GM21390 (cell line): ENCODE results near the gene HSPG2.

Experiments used
- ATAC-seq: cut with Tn5 transposase; IDR thresholded peaks from one replicate; pipeline ENCODE4 v1.9.1; 2021; ENCODE audit not compliant: unreplicated experiment

The HSPG2 gene

GRCh38 chr1:21849909-21850576 lies 87.1 kb downstream of the HSPG2 start:
- no peak for ATAC-seq

DNA sequence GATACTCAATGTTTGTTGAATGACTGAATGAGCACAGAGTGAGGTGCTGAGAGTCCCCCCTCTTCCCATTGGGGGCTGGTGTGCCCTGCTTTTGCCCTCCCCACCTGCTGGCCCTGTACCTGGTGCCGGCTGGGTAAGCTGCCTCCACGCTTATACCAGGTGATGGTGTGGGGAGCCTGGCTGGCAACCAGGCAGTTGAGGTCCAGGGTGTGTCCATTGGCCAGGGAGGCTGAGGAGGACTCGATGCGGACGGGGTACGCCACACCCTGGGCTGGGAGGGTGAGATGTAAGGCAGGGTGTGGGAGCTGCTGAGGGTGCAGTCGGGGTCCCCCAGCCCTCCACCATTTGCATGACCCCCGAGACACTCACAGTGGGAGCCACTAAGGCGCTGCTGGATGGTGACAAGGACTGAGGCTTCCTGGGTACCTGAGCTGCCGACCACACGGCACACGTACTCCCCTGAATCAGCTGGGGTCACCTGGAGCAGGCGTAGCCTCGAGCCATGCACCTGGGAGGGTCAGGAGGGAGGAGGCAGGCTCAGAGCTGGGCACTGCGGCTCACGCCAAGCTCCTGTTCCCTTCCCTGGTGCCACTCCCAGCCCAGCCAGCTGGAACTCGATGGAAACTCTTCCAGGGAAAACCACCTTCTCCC lies 88.5 kb downstream of the HSPG2 start:
- no peak for ATAC-seq

- no peak for ATAC-seq
Measured at GRCh38 chr1:21847223-21848205, 89.6 kb downstream of the HSPG2 start.

DNA sequence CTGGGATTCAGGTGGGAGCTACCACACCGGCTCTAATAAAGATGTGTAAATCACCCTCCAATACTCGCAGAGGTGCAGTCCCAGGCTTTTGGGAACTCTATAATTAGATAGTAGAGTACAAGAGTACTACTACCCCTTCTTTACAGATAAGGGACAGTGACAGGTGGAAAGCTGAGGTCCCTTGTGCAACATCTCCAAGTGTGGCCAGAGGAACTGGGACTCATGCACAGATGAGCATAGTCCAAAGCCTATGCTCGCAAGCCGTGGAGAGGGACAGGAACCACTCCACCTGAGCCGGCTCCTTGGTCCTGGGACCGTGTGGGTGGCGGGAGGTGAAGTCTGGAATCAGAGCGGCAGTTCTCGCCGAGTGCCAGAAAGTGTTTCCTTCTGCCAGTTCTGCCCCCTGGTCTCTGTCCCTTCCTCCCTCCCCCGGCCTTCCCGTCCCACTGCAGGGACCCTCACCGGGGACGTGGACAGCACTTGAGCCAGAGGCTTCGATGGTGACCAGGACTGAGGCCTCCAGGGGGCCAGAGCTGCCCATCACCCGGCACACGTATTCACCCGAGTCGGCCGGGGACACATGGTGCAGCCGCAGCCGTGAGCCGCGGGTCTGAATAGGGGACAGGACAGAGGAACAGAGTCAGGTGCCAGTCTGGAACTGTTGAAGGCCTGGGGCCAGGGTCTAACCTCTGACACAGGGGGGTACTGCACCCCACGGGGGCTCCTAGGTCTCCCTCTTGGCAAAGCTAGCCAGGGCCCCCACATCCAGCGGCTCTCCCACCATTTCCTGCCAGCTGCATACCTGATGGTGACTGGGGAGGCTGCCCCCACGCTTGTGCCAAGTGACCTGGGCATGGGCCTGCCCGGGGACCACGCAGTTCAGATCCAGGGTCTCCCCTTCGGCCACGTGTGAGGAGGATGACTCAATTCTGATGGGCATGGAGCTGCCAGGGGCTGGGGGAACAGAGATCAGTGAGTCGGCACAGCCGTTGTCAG lies 91.2 kb downstream of the HSPG2 start:
- no peak for ATAC-seq

DNA sequence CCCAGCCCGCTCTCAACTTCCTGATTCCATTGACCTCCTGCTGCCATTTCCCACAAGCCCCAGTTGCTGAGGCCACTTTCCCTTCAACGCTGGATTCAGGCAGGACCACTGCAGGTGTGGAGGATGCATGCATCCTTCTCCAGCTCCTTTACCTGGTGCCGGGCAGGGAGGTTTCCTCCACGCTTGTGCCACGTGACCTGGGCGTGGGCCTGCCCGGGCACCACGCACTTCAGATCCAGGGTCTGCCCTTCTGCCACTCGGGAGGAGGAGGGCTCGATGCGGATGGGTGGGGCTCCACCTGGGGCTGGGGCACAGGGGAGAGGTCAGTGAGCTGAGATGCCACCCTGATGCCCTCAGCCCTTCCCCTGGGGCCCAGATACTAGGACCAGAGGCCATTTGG lies 93.1 kb downstream of the HSPG2 start:
- no peak for ATAC-seq

GRCh38 chr1:21843208-21843607 lies 93.9 kb downstream of the HSPG2 start:
- no peak for ATAC-seq

DNA sequence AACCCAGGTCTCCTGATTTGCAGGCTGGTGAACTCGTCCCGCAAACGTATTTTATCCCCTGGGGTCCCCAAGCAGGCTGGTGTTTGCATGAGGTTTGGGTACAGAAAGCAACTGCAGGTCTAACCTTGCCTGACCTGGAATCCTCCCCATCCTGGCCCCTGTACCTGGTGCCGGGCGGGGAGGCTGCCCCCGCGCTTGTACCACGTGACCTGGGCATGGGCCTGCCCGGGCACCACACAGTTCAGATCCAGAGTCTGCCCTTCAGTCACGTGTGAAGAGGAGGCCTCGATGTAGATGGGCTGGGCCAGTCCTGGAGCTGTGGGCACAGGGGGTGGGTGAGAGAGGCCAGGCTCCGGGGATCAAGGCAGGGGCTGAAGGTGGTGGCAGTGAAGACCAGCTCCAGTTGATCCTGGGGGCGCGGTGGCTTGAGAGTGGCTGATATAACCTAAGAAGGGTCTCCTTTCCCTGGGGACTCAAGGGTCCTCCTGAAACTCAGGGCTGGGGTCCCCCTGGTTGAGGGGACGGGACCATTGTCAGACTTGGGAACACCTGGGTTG lies 94.4 kb downstream of the HSPG2 start:
- ATAC-seq: no peak

- ATAC-seq: no peak
Measured at GRCh38 chr1:21841852-21842466, 95.2 kb downstream of the HSPG2 start.

GRCh38 chr1:21840981-21841380 lies 96.1 kb downstream of the HSPG2 start:
- no peak for ATAC-seq

DNA sequence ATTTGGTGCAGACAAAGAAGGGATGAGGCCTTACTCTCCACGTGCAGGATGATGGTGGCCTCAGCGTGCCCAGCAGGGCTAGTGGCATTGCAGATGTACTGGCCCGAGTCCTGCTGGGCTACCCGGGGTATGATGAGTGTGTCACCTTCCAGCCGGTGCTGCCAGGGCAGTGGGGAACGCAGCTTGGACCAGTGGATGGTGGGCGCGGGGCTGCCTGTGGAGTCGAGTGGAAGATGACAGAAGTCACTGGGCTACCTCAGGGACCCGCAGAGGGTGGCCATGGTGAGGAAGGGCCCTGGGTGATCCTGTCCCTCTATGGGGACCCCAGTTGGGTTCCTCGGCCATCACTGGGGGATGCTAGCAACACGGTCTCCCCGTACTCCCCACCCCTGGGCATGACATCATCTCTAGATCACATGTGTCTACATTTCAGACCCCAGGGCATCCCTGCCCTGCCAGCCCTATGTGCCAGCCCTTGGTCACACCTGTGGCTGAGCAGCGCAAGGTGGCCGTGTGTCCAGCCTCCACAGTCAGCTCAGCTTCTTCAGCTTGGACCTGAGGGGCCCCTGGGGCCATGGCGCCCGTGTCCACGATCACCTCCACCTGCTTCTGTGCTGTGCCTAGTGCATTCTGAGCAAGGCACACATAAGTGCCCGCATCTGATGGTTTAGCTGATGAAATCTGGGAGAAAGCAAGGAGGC lies 97.6 kb downstream of the HSPG2 start:
- ATAC-seq: no peak

GRCh38 chr1:21838359-21839157 lies 98.6 kb downstream of the HSPG2 start:
- ATAC-seq: no peak

- no peak for ATAC-seq
Measured at GRCh38 chr1:21837476-21837875, 99.6 kb downstream of the HSPG2 start.

GRCh38 chr1:21836729-21837128 lies 100.4 kb downstream of the HSPG2 start:
- no peak for ATAC-seq

GRCh38 chr1:21836010-21836409 lies 101.1 kb downstream of the HSPG2 start:
- no peak for ATAC-seq

- no peak for ATAC-seq
Measured at GRCh38 chr1:21834666-21835065, 102.4 kb downstream of the HSPG2 start.

DNA sequence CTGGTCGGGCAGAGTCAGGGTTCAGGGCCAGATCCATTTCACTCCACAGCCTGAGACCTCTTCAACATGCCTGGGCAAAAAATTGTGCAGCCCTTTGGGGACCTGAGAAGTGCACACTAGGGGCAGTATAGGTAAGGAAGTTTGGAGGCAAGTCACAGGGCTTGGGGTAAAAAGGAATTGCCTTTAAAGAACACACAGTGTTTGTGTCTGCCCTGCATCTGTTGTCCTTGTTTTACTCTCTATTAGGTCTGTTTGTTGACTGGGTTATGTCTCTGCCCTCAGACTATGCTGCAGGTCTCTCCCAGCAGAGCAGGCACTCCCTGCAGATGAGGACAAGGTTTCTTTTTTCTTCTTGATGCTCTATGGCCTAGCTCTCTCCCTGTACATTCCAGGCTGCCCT lies 103.0 kb downstream of the HSPG2 start:
- no peak for ATAC-seq

DNA sequence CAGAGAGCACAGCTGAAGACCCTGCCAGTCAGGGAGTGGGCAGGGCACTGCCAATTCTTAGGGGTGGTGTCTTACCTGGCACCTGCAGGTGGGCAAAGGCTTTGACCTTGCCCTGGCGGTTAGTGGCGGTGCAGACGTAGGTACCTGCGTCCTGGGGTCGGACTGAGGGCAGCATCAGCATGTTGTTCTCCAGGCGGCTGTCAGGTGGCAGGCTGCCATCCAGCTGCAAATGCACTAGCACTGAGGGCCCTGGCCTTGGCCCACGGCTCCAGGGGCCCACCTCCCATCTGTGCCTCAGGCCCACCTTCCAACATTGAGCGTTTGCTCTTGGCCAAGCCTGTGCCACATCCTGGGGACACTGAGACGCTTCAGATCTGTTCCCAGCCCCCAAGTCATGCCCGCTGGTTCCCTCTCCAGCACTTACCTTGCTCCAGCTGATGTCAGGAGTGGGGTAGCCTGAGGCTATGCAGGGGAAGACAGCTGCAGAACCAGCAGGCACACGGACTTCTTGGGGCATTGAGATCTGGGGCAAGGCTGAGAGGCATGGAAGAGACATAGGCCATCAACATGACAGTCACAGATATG lies 103.6 kb downstream of the HSPG2 start:
- no peak for ATAC-seq

GRCh38 chr1:21831454-21831970 lies 105.6 kb downstream of the HSPG2 start:
- ATAC-seq: no peak
